GM19395 (cell line): Measurements from ENCODE around the gene CREB3L2.
A peak's percentile ranks its signal among the peaks of the same experiment; 100 is the strongest.
"Not testable (repeated sequence)": the region's sequence is repeated elsewhere in the genome, so short reads cannot be mapped to it uniquely, and the experiment has no call there.

Experiments
- ATAC-seq: cut with Tn5 transposase; IDR thresholded peaks from one replicate; pipeline ENCODE4 v1.9.1; 2021; ENCODE audit warnings: mild to moderate bottlenecking, moderate library complexity; ENCODE audit not compliant: unreplicated experiment

Gene CREB3L2

GRCh38 chr7:137970253-137970975, 31.5 kb downstream of the CREB3L2 start:
- no peak for ATAC-seq

- no peak for ATAC-seq
Observed at GRCh38 chr7:137969828-137970227, 32.1 kb downstream of the CREB3L2 start.

- no peak for ATAC-seq
Observed at GRCh38 chr7:137968890-137969289, 33.0 kb downstream of the CREB3L2 start.

- ATAC-seq = not testable (repeated sequence)
Observed at GRCh38 chr7:137968339-137968738, 33.5 kb downstream of the CREB3L2 start.

GRCh38 chr7:137967143-137968018, 34.5 kb downstream of the CREB3L2 start:
- no peak for ATAC-seq

- ATAC-seq = no peak
Observed at GRCh38 chr7:137966641-137967142, 35.2 kb downstream of the CREB3L2 start.

GRCh38 chr7:137965942-137966640, 35.8 kb downstream of the CREB3L2 start:
- ATAC-seq = no peak

GRCh38 chr7:137964824-137965545, 36.9 kb downstream of the CREB3L2 start:
- no peak for ATAC-seq

GRCh38 chr7:137962875-137963507, 38.9 kb downstream of the CREB3L2 start:
- ATAC-seq = no peak

GRCh38 chr7:137962491-137962874, 39.4 kb downstream of the CREB3L2 start:
- ATAC-seq = no peak

GRCh38 chr7:137961200-137962177, 40.4 kb downstream of the CREB3L2 start:
- ATAC-seq = peak; percentile 67

GRCh38 chr7:137960020-137960419, 41.9 kb downstream of the CREB3L2 start:
- ATAC-seq = no peak

GRCh38 chr7:137958470-137959431, 43.1 kb downstream of the CREB3L2 start:
- ATAC-seq = peak; percentile 46

GRCh38 chr7:137957887-137958286, 44.0 kb downstream of the CREB3L2 start:
- ATAC-seq = no peak

GRCh38 chr7:137956591-137956990, 45.3 kb downstream of the CREB3L2 start:
- no peak for ATAC-seq

- no peak for ATAC-seq
Observed at GRCh38 chr7:137956183-137956582, 45.7 kb downstream of the CREB3L2 start.

- no peak for ATAC-seq
Observed at GRCh38 chr7:137954614-137955013, 47.3 kb downstream of the CREB3L2 start.
